H1 (cell line): ENCODE results near the gene PDLIM4. TPM values are rescaled to one million over a fixed set of nuclear protein-coding genes. Genes with fewer than 3 reads are reported as not detected.
A peak's percentile ranks its signal among the peaks of the same experiment; 100 is the strongest.

Source experiments
- CTCF ChIA-PET: fragments of 300-600 bp; sonication (Branson Sonifier 250); formaldehyde crosslinking; loops from one replicate; lab custom pipeline; 2021; ENCODE audit not compliant: partially characterized antibody; lab: Charles Lee
- POLR2A ChIA-PET: fragments of 300-600 bp; sonication (Branson Sonifier 250); formaldehyde crosslinking; loops from one replicate; lab custom pipeline; 2021; ENCODE audit warnings: inconsistent platforms; ENCODE audit not compliant: partially characterized antibody; lab: Charles Lee
- DNase-seq, 2 experiments: peaks; one replicate each; pipeline versions ENCODE4 v3.0.0 to v3.0.0-alpha.2; 2010 to 2022; ENCODE audit warnings: low spot score in 2 of 2, low read depth in 1 of 2, mixed read lengths in 1 of 2
- FAIRE-seq: peaks from 2 replicates; lab custom pipeline; 2011; peaks lifted over from hg19 to GRCh38; lab: Jason Lieb, UNC
- H2AFZ ChIP-seq: 2 replicates; pipeline ENCODE4 v1.8.1; 2012; ENCODE audit warnings: low read length, inconsistent platforms
- H2AK5ac ChIP-seq: 2 replicates; pipeline ENCODE4 v1.6.1; 2013; ENCODE audit warnings: low read depth, low read length
- H2BK120ac ChIP-seq: replicated peaks from 2 replicates; pipeline ENCODE3; 2013; ENCODE audit warnings: low read depth, low read length, inconsistent platforms
- H2BK12ac ChIP-seq: 2 replicates; pipeline ENCODE4 v1.6.1; 2013; ENCODE audit warnings: low read depth, low read length
- H2BK15ac ChIP-seq: 2 replicates; pipeline ENCODE4 v1.6.1; 2013; ENCODE audit warnings: low read length
- H2BK20ac ChIP-seq: 2 replicates; pipeline ENCODE4 v1.6.1; 2013; ENCODE audit warnings: low read length
- H2BK5ac ChIP-seq: 2 replicates; pipeline ENCODE4 v1.6.1; 2013; ENCODE audit warnings: low read depth, low read length
- H3K14ac ChIP-seq: 2 replicates; pipeline ENCODE4 v1.6.1; 2013; ENCODE audit warnings: inconsistent platforms; ENCODE audit not compliant: insufficient read length
- H3K18ac ChIP-seq: 2 replicates; pipeline ENCODE4 v1.6.1; 2013; ENCODE audit warnings: low read length; ENCODE audit errors: extremely low read depth
- H3K23ac ChIP-seq: 2 replicates; pipeline ENCODE4 v1.6.1; 2013; ENCODE audit warnings: inconsistent platforms; ENCODE audit not compliant: insufficient read length
- H3K23me2 ChIP-seq: 2 replicates; pipeline ENCODE4 v1.6.1; 2013; ENCODE audit warnings: low read depth, low read length
- H3K27ac ChIP-seq: 2 replicates; pipeline ENCODE4 v1.6.1; 2011; ENCODE audit warnings: low read depth, low read length, inconsistent platforms
- H3K27me3 ChIP-seq, 4 experiments: replicated peaks in 1 of 4; 1 replicate in 1 of 4; 2 replicates in 3 of 4; pipeline versions ENCODE4 v1.6.1 to v1.8.1; 2011 to 2013; ENCODE audit warnings: low read length in 3 of 4, mild to moderate bottlenecking in 3 of 4, inconsistent platforms in 2 of 4, mixed read lengths in 2 of 4, moderate library complexity in 1 of 4; ENCODE audit not compliant: control insufficient read depth in 3 of 4, insufficient read depth in 3 of 4; ENCODE audit errors: extremely low read depth in 1 of 4
- H3K36me3 ChIP-seq, 4 experiments: 2 replicates each; pipeline versions ENCODE4 v1.6.1 to v1.8.1; 2011 to 2013; ENCODE audit warnings: mild to moderate bottlenecking in 4 of 4, low read length in 3 of 4, moderate library complexity in 2 of 4, control low read depth in 1 of 4, inconsistent platforms in 1 of 4; ENCODE audit not compliant: insufficient read depth in 4 of 4, control insufficient read depth in 2 of 4
- H3K4ac ChIP-seq: replicated peaks from 2 replicates; pipeline ENCODE3; 2013; ENCODE audit warnings: low read length, low read depth, mixed read lengths, inconsistent platforms; ENCODE audit not compliant: insufficient read length
- H3K4me1 ChIP-seq, 4 experiments: replicated peaks in 1 of 4; 1 replicate in 1 of 4; 2 replicates in 3 of 4; pipeline versions ENCODE4 v1.6.1 to v1.8.1; 2011 to 2013; ENCODE audit warnings: low read length in 3 of 4, inconsistent platforms in 2 of 4, mixed read lengths in 1 of 4; ENCODE audit not compliant: insufficient read depth in 4 of 4, control insufficient read depth in 3 of 4
- H3K4me2 ChIP-seq, 2 experiments: 2 replicates each; pipeline versions ENCODE4 v1.6.1 to v1.8.1; 2011 to 2013; ENCODE audit warnings: low read depth in 2 of 2, low read length in 2 of 2, control low read depth in 1 of 2, inconsistent platforms in 1 of 2, mild to moderate bottlenecking in 1 of 2; ENCODE audit not compliant: insufficient read depth in 1 of 2
- H3K4me3 ChIP-seq, 4 experiments: fragments of 200-600, 300-600 bp in 1 of 4; sonication (generic), shearing (Covaris generic), sonication (Bioruptor Twin) in 1 of 4; 2 replicates each; pipeline versions ENCODE4 v1.5.1 to v1.8.1; 2011 to 2016; ENCODE audit warnings: low read length in 4 of 4, low read depth in 3 of 4, control low read depth in 2 of 4, inconsistent platforms in 2 of 4, mild to moderate bottlenecking in 2 of 4, mixed read lengths in 1 of 4, moderate library complexity in 1 of 4; ENCODE audit not compliant: insufficient read depth in 2 of 4; ENCODE audit errors: extremely low read depth in 1 of 4
- H3K56ac ChIP-seq: replicated peaks from 2 replicates; pipeline ENCODE3; 2013; ENCODE audit warnings: low read depth, mild to moderate bottlenecking, mixed read lengths, low read length, inconsistent platforms; ENCODE audit not compliant: insufficient read length
- H3K79me1 ChIP-seq: 2 replicates; pipeline ENCODE4 v1.6.1; 2013; ENCODE audit warnings: low read depth, low read length, control low read depth
- H3K79me2 ChIP-seq, 2 experiments: 2 replicates each; pipeline versions ENCODE4 v1.6.1 to v1.8.1; 2012 to 2013; ENCODE audit warnings: low read length in 2 of 2, mild to moderate bottlenecking in 2 of 2, inconsistent platforms in 1 of 2; ENCODE audit not compliant: insufficient read depth in 2 of 2, control insufficient read depth in 1 of 2
- H3K9ac ChIP-seq, 4 experiments: replicated peaks in 1 of 4; 1 replicate in 1 of 4; 2 replicates in 3 of 4; pipeline versions ENCODE4 v1.6.1 to v1.8.1; 2011 to 2013; ENCODE audit warnings: low read depth in 3 of 4, low read length in 3 of 4, control low read depth in 2 of 4, mild to moderate bottlenecking in 2 of 4, moderate library complexity in 2 of 4, inconsistent platforms in 1 of 4; ENCODE audit errors: extremely low read depth in 1 of 4
- H3K9me3 ChIP-seq, 2 experiments: 2 replicates each; pipeline versions ENCODE4 v1.6.1 to v1.8.1; 2012 to 2013; ENCODE audit warnings: mild to moderate bottlenecking in 2 of 2, moderate library complexity in 2 of 2, control low read depth in 1 of 2, inconsistent platforms in 1 of 2, low read depth in 1 of 2, low read length in 1 of 2, mixed read lengths in 1 of 2; ENCODE audit not compliant: insufficient read depth in 2 of 2
- H4K20me1 ChIP-seq, 2 experiments: replicated peaks in 1 of 2; 2 replicates each; pipeline versions ENCODE3 to v1.8.1; 2011 to 2013; ENCODE audit warnings: inconsistent platforms in 2 of 2, low read length in 2 of 2, mild to moderate bottlenecking in 1 of 2; ENCODE audit not compliant: insufficient read depth in 2 of 2, control insufficient read depth in 1 of 2
- H4K5ac ChIP-seq: 2 replicates; pipeline ENCODE4 v1.6.1; 2013; ENCODE audit warnings: low read length, low read depth, mixed read lengths, inconsistent platforms; ENCODE audit not compliant: insufficient read length
- H4K8ac ChIP-seq: 2 replicates; pipeline ENCODE4 v1.8.0; 2013; ENCODE audit warnings: mild to moderate bottlenecking, moderate library complexity, low read length, inconsistent platforms; ENCODE audit not compliant: insufficient read depth; ENCODE audit errors: extremely low read depth
- H4K91ac ChIP-seq: replicated peaks from 2 replicates; pipeline ENCODE3; 2013; ENCODE audit warnings: low read length, mixed read lengths, inconsistent platforms; ENCODE audit not compliant: insufficient read length
- BRCA1 ChIP-seq: IDR thresholded peaks from 2 replicates; pipeline ENCODE4 v1.6.1; 2012; ENCODE audit warnings: low read depth, low read length, improper control_type of control experiment
- CEBPB ChIP-seq: IDR thresholded peaks from 2 replicates; pipeline ENCODE4 v1.6.1; 2012; ENCODE audit warnings: low read depth, low read length
- CREB1 ChIP-seq: IDR thresholded peaks from 2 replicates; pipeline ENCODE4 v1.6.1; 2012; ENCODE audit warnings: inconsistent platforms
- MAX ChIP-seq: IDR thresholded peaks from 2 replicates; pipeline ENCODE4 v1.6.1; 2012; ENCODE audit warnings: inconsistent platforms
- NRF1 ChIP-seq: IDR thresholded peaks from 2 replicates; pipeline ENCODE4 v1.6.1; 2011; ENCODE audit warnings: mild to moderate bottlenecking, low read depth, low read length, improper control_type of control experiment
- RXRA ChIP-seq: IDR thresholded peaks from 2 replicates; pipeline ENCODE4 v1.6.1; 2011; ENCODE audit warnings: low read depth, mild to moderate bottlenecking, low read length, moderate library complexity; ENCODE audit not compliant: insufficient read depth
- ZNF274 ChIP-seq: IDR thresholded peaks from 2 replicates; pipeline ENCODE4 v1.7.0; 2012; ENCODE audit warnings: low read length, borderline replicate concordance; ENCODE audit errors: extremely low read depth
- WGBS, 2 experiments: shearing (Covaris generic) in 1 of 2; methylation state at CpG; one replicate each; pipeline versions ENCODE4 v1.1.6 to v1.1.7; 2013 to 2015; ENCODE audit warnings: low lambda C conversion rate in 2 of 2, mixed read lengths in 2 of 2, inconsistent platforms in 1 of 2, low coverage in 1 of 2, missing lambda C conversion rate in 1 of 2; ENCODE audit not compliant: insufficient replicate concordance in 2 of 2, insufficient coverage in 1 of 2, insufficient read length in 1 of 2; ENCODE audit errors: extremely low coverage in 1 of 2, missing lambda C conversion rate in 1 of 2; 5-methylcytosine and 5-hydroxymethylcytosine counted together
- polyA plus RNA-seq, 7 experiments: library from polyadenylated mRNA; depleted of rRNA in 3 of 7; stranded (reverse) in 5 of 7; unstranded in 2 of 7; fragments of >200 nt in 5 of 7; fragments of 200-250 nt in 2 of 7; gene quantifications; 1 replicate in 5 of 7; 2 replicates in 1 of 7; 4 replicates in 1 of 7; pipeline versions ENCODE4 v1.2.1 to v1.2.3, GENCODE V29; 2011 to 2013; ENCODE audit warnings: missing spikeins in 2 of 7, mixed read lengths in 2 of 7
- total RNA-seq: library from RNA; stranded (reverse); fragmentation: NEBNext Ultra II Directional; extraction: Animal tissue kit (Norgen Biotek cat#: 25700); gene quantifications from 2 replicates; pipeline ENCODE4 v1.2.1, GENCODE V29; 2021

PDLIM4 gene
- total and polyA plus RNA-seq, 2 of the 8 experiments (the other 6 are each of a cell fraction or from before 2014, with no cell fraction given): 10.7 to 29.1 TPM

- no peak for TF ChIP-seq BRCA1
- no peak for TF ChIP-seq CREB1
- no peak for TF ChIP-seq ZNF274
- no peak for TF ChIP-seq CEBPB
- no peak for TF ChIP-seq MAX
- no peak for TF ChIP-seq NRF1
- TF ChIP-seq RXRA: no peak
- TF ChIP-seq, all 59 proteins: peak for 0
- POLR2A ChIA-PET: interaction anchor here (0.7 kb wide), 1 partner anchor 53 kb away, joined by 3 read pairs; no protein-coding TSS in a partner anchor
- Histone ChIP-seq H3K4me3 (no peak overlapping the region), H3K79me1 (no peaks in the 10 kb centered on the region), H2BK5ac (no peak overlapping the region; the same call in 1 of the 2 replicates), H3K23ac (no peak overlapping the region), H3K56ac (no peak overlapping the region), H3K9ac (no peak overlapping the region), H3K4ac (no peak overlapping the region), H2BK20ac (peak overlapping the region; percentile 61; the same call in 1 of the 2 replicates), H3K4me2 (no peak overlapping the region), H4K20me1 (no peaks in the 10 kb centered on the region), H3K79me2 (no peaks in the 10 kb centered on the region), H3K23me2 (no peaks in the 10 kb centered on the region), H3K4me1 (peaks cover 0 to 6% (median under 1%) of the 10 kb centered on the region in 4 experiments; a peak in 3 of 7 replicates), H4K91ac (no peak overlapping the region), H3K27me3 (no peaks in the 10 kb centered on the region), H3K9me3 (no peaks in the 10 kb centered on the region), H3K36me3 (no peaks in the 10 kb centered on the region; a peak in 1 of 8 replicates), H3K18ac (no peak overlapping the region), H4K8ac (no peak overlapping the region), H2BK120ac (no peak overlapping the region), H3K27ac (no peak overlapping the region), H4K5ac (no peak overlapping the region), H2AK5ac (no peak overlapping the region), H2BK12ac (no peak overlapping the region), H2AFZ (no peak overlapping the region), H2BK15ac (0 out of 2 replicates have a peak overlapping the region, but pooled peaks have one; percentile 16), H3K14ac (no peak overlapping the region)
- CTCF ChIA-PET: interaction anchor here (1.5 to 4.1 kb wide), 3 partner anchors 16 to 79 kb away, joined by 5 to 16 read pairs (median 8); no protein-coding TSS in a partner anchor
- FAIRE-seq: no peak
- peak in 1 of 2 experiments; percentile 32 for DNase-seq
- 88% methylated on average over 3 of the region's 3 CpGs; no CpG with 5 or more reads in 1 of the 2 experiments for WGBS, 2 experiments
Observed at GRCh38 chr5:132269635-132270334, 12.3 kb downstream of the PDLIM4 start.
